Tongue (tissue), 3 donors: ENCODE data around the gene SAPCD2. TPM values are rescaled to one million over a fixed set of nuclear protein-coding genes. Genes with fewer than 3 reads are reported as not detected.

Experiments used
- DNase-seq: peaks from one replicate; pipeline ENCODE4 v3.0.0-alpha.2; 2015
- small RNA-seq: library from RNA; depleted of rRNA; stranded (forward); fragments of <200 nt; gene quantifications from one replicate; pipeline ENCODE3, GENCODE V24; 2014; ENCODE audit warnings: low replicate concordance
- total RNA-seq: library from RNA; depleted of rRNA; stranded (reverse); fragments of >200 nt; gene quantifications from one replicate; pipeline ENCODE4 v1.2.3, GENCODE V29; 2014

The SAPCD2 gene
- total RNA-seq, 1 donor from 2014 or later = 5.6 TPM

GRCh38 chr9:137017071-137017470 lies 53.3 kb downstream of the SAPCD2 start:
- no peak for DNase-seq

DNA sequence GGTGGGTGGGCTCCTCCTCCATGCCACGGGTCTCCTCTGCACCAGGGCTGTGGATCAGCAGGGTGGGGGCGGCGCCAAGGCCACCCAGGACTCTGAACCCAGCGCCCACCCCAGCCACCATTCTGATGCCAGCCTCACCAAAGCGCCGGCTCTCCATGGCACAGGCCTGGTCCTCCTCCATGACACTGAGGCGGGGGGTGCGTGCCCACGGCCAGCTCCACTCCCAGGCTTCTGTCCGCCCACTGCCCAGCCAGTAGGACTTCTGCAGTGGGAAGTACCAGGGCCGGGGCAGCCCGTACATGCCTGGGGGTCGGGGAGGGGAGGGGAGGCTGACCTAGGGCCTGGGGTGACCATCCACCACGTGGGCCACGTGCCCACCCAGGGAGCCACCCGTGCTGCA lies 53.9 kb downstream of the SAPCD2 start:
- DNase-seq = no peak

DNA sequence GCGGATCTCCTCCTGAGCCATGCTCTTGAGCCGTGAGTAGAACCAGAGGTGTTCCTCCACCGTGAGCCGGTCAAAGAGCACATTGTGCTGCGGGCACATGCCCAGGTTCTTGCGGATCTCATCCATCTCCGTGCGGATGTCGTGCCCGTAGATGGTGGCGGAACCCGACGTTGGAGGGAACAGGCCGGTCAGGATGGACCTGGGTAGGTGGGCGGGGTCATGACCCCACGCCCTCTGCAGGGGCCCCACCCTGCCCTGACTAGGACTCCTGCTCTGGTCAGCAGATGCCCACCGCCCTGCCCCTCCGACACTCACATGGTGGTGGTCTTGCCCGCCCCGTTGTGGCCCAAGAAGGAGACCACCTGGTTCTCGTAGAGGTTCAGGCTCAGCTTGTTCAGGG lies 54.4 kb downstream of the SAPCD2 start:
- DNase-seq = no peak

DNA sequence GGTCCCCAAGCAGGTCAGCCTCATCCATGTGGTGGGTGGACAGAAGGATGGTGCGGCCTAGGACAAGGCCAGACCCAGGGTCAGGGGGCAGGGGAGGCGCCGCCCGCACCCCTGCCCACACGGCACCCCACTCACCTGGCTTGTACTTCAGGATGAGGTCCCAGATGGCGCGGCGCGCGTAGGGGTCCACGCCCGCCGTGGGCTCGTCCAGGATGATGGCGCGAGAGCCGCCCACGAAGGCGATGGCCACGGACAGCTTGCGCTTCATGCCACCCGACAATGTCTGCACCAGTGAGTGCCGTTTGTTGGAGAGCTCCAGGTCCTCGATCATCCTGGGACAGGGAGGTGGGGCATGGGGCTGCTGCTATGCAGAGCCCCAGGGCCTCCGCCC lies 54.8 kb downstream of the SAPCD2 start:
- no peak for DNase-seq

DNA sequence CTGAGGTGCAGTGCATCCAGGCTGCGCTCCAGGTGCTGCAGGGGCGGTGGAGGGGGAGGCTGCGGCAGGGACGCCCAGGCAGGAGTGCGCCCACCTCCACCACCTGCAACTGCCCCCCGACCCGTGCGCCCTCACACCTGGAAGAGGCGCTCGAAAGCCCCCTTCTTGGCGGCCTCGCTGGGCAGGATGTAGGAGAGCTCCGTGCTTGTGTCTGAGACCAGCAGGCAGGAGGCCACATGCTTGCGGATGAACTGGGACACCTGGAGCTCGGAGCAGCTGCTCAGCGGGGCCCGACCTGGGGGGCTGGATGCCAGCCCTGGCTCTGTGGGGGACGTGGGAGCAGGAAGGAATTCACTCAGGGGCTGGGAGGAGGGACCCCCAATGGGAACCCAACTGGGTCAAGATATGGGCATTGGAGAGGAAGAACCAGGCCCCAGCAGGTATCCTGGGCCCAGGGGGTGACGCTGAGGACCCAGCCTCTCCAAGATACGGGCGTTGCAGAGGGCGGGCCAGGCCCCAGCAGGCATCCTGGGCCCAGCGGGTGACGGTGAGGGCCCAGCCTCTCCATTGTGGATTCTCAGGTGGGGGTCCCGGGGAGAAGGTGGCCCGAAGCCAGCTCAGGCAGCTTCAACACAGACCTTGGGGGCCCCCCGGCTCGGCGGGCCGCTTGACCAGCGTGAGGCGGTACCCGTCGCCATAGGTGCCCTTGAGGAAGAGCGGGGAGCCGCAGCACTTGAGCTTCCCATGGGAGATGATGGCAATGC lies 55.4 kb downstream of the SAPCD2 start:
- DNase-seq = no peak

DNA sequence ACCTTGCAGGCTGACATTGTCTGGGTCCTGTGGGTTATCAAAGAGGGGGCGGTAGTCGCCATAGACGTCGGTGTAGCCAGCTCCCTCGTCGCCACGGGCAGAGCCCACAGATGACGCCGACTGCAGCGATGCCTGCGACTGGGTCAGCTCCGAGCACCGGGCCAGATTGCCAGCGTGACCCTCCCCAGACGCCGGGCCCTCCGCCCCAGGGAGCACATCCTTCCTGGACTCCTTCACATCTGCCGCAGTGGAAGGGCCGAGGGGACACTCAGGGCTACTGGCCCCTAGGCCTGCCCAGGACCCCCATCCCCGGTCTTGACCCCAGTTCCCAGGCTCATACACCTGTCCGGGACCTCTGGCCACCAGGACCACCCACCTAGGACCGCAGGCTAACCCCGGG lies 56.2 kb downstream of the SAPCD2 start:
- DNase-seq = no peak

DNA sequence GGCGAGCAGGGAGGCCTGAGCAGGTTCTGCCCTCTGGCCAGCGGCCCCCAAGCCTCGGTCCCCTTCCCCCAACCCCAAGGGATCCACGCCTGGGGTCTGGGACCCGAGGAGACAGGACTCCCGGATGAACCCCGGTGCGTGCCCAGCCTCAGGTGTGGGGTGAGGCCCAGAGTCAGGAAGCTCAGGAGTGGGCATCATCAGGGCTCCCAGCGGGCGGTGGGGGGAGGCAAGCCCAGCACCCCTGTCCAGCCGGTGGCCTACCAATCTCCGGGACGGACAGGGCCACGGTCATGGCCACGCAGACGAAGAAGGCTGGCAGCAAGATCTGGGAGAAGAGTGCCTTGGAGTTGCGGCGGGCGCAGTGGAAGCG lies 56.8 kb downstream of the SAPCD2 start:
- DNase-seq = no peak

- DNase-seq = no peak
Observed at GRCh38 chr9:137012694-137013570, 57.4 kb downstream of the SAPCD2 start.

Small RNA genes within 50 kb of the gene (small RNA-seq; reads per million reads assigned to genes)
- not detected for gene RF00153

Other genes with a start within 250 kb of the SAPCD2 start
- gene AJM1, start 228.1 kb downstream of the SAPCD2 start, total RNA-seq = 2.2 TPM
- gene PHPT1, start 221.1 kb downstream of the SAPCD2 start, total RNA-seq = 54.4 TPM
- gene MAMDC4, start 218.2 kb downstream of the SAPCD2 start, total RNA-seq = 3.8 TPM
- 221 TPM for gene EDF1, start 204.2 kb downstream of the SAPCD2 start, total RNA-seq
- gene TRAF2, start 184.0 kb downstream of the SAPCD2 start, total RNA-seq = 16.1 TPM
- 95.9 TPM for gene FBXW5, start 125.8 kb downstream of the SAPCD2 start, total RNA-seq
- gene C8G, start 125.3 kb downstream of the SAPCD2 start, total RNA-seq = 1.4 TPM
- 0.82 TPM for gene LCN12, start 118.3 kb downstream of the SAPCD2 start, total RNA-seq
- gene PTGDS, start 93.1 kb downstream of the SAPCD2 start, total RNA-seq = 10.2 TPM
- 0.31 TPM for gene LCNL1, start 87.6 kb downstream of the SAPCD2 start, total RNA-seq
- gene PAXX, start 78.1 kb downstream of the SAPCD2 start, total RNA-seq = 21.7 TPM
- gene CLIC3, start 74.0 kb downstream of the SAPCD2 start, total RNA-seq = 4.9 TPM
- gene ABCA2, start 42.3 kb downstream of the SAPCD2 start, total RNA-seq = 16.6 TPM
- 0.10 TPM for gene FUT7, start 38.5 kb downstream of the SAPCD2 start, total RNA-seq
- 27.0 TPM for gene NPDC1, start 24.4 kb downstream of the SAPCD2 start, total RNA-seq
- gene ENTPD2, start 16.5 kb downstream of the SAPCD2 start, total RNA-seq = 7.3 TPM
- 3.2 TPM for gene UAP1L1, start 7.0 kb upstream of the SAPCD2 start, total RNA-seq
- 59.5 TPM for gene MAN1B1, start 16.4 kb upstream of the SAPCD2 start, total RNA-seq
- 22.8 TPM for gene DPP7, start 44.2 kb upstream of the SAPCD2 start, total RNA-seq
- gene GRIN1, start 68.6 kb upstream of the SAPCD2 start, total RNA-seq = 1.1 TPM
- 18.9 TPM for gene LRRC26, start 99.5 kb upstream of the SAPCD2 start, total RNA-seq
- gene TMEM210, start 101.5 kb upstream of the SAPCD2 start, total RNA-seq = not detected
- 29.8 TPM for gene ANAPC2, start 118.0 kb upstream of the SAPCD2 start, total RNA-seq
- 57.3 TPM for gene SSNA1, start 118.1 kb upstream of the SAPCD2 start, total RNA-seq
- gene TPRN, start 130.2 kb upstream of the SAPCD2 start, total RNA-seq = 5.7 TPM
- 38.3 TPM for gene TMEM203, start 135.1 kb upstream of the SAPCD2 start, total RNA-seq
- gene NDOR1, start 135.1 kb upstream of the SAPCD2 start, total RNA-seq = 3.0 TPM
- gene RNF208, start 151.7 kb upstream of the SAPCD2 start, total RNA-seq = not detected
- 3.3 TPM for gene CYSRT1, start 154.6 kb upstream of the SAPCD2 start, total RNA-seq
- not detected for gene RNF224, start 156.9 kb upstream of the SAPCD2 start, total RNA-seq
- gene SLC34A3, start 160.3 kb upstream of the SAPCD2 start, total RNA-seq = not detected
- 172 TPM for gene TUBB4B, start 170.7 kb upstream of the SAPCD2 start, total RNA-seq
- not detected for gene STPG3, start 180.7 kb upstream of the SAPCD2 start, total RNA-seq
- gene NELFB, start 184.8 kb upstream of the SAPCD2 start, total RNA-seq = 50.9 TPM
- 5.4 TPM for gene TOR4A, start 207.2 kb upstream of the SAPCD2 start, total RNA-seq
- 18.8 TPM for gene NRARP, start 231.7 kb upstream of the SAPCD2 start, total RNA-seq